NCI-H226 (cell line): Measurements from ENCODE around the gene HOXC9.

ENCODE experiments used
- DNase-seq: peaks from one replicate; pipeline ENCODE4 v3.0.0-alpha.2; 2015

HOXC9 gene

DNA sequence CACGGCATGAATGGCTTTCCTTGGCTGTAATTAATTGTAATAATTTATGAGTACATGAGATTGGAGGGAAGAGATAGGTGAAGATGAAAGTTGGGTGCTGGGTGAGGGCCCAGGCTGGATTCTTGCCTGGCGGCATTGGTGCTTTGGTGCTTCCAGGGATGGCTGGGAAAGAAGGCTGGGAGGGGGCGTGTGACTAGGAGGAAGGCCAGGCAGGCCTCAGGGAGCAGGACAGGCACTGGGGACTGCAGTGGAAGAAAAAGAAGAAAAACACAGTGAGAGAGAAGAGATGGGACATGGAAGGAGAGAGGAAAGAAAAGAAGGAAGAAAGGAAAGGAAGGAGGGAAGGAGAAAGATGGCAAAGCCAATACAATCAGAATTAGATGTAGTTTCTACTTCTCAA lies 3.7 kb downstream of the HOXC9 start:
- no peak for DNase-seq

DNA sequence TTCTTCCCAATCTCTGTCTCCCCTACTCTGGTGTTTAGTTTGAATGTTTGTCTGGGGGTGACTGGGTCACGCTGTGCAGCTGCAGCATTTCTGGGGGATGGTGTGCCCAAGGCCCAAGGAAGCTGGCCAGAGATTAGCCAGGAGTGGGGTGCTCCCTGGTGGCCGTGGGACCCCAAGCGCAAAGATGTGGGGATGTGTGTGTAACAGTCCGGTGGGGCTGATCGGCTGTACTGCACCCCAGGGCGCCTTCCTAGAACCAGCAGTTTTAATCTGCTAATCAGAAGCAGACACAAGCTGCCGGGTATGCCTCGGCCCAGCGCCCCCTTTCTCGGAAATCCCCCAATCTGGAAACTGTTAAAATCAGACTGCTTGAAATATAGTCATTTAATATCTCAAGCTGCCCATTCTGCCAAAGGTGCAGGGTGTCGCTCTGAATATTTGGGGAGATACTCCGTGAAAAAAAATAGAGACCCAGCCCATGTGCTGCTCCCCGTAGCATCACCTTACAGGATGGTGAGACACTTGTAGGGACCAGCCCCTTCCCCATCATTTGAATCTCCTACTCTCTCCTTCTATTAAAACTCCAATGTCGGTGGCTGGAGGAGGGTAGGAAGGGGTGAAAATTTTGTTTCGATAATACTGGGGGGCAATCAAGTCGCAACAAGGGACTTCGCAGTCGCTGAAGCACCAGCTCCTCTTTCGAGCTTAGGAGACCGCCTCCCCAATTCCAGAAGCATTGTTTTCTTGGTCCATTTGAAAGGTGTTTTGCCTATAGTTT lies 4.3 kb downstream of the HOXC9 start:
- DNase-seq: no peak

DNA sequence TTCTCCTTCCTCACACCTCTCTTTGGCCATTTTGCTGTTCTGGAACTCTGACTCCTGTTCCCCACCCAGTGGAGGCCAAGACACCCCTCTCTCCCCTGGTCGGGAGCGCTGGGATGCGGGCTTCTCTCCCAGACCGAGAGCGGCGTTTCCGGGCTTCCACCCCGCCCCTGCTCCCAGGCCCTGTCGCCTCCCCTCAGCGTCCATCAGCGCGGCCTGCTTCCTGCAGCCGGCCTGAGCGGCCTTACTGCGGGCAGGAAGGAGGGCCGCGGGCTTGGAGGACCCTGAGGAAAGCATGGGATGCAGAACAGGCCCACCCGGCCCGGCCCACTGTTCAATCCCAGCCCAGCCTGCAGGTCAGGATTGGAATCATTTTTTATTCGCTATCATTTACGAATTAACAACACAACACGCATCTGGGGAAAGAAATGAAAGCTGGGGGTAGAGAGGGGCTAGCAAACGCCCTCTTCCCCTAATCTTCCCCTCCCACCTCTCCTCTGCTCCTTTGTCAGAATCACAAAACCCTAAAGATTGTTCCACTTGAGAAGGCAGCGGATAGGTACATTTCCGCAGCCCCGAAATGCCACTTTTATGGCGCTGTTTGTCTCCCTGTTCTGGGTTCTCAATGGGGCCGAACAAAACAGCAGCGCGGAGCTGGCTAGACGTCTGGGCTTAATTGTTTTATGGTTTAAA lies 5.0 kb downstream of the HOXC9 start:
- no peak for DNase-seq

DNA sequence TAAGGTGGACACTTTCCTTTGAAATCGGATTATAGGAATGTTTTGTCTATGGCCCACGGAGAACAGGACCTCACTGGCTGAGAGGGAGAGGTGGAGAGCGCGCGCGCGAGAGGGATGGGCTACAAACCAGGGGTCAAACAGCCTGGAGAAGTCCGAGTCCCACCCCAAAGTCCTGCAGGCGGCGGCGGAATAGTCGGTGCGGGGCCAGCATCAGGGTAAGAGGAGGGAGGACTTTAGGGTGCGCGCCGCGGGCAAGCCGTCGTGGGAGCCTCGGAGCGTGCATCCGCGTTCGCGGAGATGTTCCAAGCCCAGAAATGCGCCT lies 5.5 kb downstream of the HOXC9 start:
- DNase-seq: no peak

DNA sequence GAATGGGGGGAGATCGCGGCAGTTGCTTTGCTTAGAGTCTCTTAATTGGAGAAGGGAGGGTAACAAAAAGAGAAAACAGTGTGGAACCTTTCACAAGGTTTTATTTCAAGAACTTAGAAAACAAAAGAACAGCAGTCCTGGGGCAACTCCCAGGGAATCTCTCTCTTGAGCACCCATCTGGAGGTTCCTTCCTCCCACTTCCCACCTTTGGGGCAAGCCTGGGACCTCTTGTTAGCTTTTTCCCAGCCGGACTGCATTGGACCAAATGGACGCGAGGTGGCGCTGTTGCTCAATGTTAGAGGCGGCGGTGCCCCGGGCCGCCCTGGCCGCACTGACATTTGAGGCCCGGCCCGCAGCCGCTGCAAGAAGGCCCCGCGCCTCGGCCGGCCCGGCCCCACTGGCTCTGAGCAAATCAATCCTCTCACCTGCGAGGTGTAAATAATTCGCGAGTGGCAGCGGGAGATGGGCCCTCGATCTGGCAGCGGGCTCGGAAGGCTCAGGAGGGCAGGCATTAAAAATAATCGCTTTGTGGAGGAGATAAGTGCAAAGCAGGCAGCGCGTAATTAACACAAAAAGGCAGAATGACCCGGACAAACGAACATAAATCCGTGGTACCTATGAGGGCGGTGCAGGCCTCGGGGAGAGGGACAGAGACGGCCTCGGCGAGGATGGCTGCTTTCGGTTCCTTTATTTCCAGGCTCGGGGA lies 6.0 kb downstream of the HOXC9 start:
- peak; percentile 72 for DNase-seq

DNA sequence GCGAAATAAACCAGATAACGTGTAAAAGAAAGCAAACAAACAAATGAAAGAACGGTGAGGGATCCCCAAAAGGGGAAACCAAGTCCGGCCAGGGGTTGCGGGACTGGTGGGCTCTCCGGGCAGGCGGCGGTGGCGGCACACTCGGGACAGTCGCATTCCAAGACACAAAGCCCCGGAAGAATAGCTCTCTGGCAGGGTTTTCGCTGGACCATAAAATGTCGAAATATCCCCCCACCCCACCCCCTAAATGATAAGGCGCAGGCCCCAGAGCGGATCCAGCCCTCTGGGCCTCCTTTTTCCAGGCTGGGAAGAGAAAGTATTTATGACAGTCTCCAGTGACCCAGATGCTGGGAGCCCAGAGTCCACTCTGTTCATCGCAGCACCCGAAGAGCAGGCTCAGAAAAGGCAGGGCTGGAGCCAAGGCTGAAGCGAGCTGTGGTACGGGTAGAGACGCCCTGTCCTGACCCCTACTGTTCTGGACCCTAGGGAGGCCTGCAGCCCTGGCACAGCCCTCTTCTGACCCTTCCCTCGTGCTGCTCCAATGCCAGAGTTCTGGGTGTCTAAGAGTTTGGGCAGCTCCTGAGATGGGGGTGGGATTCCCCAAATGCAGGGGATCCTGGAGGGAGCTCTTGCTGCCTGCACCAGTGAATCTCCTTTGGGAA lies 6.7 kb downstream of the HOXC9 start:
- DNase-seq: no peak

DNA sequence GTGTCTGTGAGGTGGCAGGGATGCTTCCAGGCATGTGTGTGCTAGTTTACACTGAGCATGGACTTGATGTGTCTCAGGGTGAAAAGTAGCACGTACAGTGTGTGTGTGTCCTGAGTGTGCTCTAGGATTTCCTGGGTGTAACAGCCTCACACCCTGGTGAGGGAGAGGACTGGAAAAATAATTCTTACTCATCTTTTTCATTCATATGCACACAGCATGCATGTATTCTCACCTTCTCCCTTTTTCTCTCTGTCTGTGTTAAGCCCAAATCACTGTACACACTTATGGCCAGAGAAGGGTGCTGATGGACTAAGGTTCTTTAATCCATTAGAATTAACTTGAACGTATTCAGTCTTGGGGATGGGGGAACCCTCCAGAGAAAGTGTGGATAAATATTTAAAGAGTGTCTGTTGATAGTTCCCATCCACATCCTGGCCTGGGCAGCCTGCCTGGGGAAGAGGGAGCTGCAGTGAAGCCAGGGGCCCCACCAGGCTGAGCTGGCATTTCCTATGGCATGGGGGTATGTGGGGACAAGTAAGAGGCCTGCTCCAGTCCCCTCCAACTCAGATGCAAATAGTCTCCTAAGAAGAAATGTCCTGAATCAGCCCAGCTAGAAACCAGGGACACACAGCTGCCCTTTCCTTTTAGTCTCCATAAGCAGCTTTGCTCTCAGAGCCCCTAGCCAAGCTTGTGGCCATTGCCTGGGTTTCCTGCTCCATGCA lies 7.7 kb downstream of the HOXC9 start:
- DNase-seq: no peak

DNA sequence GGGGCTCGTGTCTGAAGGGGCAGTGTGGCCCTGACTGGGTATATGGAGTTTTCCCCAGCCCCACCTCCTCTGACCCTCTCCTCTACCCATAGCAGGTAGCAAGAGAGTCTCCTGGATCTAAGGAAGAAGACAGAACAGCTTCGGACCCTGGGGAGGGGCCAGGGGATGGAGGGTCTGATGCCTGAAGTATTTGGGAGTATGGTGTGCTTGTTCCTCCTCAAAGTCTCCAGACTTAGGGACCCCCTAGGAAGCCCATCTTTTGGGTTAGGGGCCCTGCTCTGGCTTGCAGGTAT lies 8.2 kb downstream of the HOXC9 start:
- DNase-seq: no peak

DNA sequence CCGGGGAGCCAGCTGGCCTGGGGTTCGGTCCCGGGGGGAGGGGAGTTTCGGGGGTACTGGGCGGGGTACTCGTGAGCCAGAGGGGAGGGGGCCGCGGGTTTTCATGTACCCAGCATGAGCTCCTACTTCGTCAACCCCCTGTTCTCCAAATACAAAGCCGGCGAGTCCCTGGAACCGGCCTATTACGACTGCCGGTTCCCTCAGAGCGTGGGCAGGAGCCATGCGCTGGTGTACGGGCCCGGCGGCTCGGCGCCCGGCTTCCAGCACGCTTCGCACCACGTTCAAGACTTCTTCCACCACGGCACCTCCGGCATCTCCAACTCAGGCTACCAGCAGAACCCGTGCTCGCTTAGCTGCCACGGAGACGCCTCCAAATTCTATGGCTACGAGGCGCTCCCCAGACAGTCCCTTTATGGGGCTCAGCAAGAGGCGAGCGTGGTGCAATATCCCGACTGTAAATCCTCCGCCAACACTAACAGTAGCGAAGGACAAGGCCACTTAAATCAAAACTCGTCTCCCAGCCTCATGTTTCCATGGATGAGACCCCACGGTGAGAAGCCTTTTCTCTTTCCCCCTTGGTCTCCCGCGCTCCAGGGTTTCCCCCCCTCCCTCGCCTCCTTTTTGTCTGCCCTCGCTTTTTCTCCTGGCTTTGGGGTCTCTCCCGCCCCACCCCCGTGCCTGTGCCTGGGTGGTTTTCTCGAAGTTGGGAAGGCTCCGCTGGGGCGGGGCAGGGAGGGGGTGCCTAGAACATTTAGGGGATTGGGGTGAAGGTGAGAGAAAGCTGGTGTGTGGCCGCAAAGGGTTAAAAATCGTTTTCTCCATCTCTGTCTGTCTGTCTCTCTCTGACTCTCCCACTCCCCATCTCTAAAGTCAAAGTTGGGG lies 9.5 kb downstream of the HOXC9 start:
- DNase-seq: no peak

DNA sequence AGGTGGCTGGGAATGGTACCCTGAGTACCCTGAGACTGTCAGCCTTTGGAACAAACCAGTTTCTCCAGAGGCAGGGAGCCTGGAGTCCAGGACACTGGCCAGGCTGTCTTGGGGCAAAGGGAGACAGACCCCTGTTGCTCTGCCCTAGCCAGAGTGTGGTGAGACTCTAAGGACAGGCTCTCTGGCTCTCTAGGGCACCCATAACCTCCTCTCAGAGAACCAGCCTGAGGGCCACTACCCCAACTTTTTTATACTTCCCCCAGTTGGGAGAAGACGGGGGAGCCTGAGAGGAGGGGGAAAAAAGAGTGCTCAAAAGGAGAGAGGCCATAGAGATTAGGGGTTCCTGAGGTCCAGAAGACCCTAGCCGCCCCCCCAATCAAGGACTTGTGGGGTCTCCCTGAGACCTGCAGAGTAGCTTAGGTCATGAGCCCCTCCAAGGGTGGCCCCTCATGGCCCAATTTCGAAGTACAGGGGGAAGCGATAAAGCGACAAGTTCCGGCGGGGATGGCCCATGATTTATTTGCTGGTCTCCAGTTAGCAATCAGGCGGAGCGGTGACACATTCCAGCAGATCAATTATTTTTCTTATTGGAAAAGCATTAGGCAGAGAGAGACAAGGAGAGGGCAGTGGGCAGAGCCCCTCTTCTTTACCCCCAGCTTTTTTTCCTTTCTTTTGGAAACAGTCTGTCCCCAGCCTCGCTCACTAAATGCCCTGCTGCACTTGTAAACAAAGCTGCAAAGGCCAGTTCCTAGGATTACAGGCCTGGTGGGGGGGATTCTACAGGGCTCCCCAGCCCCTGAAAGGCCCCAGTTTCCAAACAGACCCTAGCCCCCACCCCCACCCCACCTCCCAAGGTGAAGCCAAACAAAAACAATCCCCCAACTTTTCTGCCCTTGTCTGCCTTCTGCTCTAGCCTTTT lies 10.4 kb downstream of the HOXC9 start:
- no peak for DNase-seq

DNA sequence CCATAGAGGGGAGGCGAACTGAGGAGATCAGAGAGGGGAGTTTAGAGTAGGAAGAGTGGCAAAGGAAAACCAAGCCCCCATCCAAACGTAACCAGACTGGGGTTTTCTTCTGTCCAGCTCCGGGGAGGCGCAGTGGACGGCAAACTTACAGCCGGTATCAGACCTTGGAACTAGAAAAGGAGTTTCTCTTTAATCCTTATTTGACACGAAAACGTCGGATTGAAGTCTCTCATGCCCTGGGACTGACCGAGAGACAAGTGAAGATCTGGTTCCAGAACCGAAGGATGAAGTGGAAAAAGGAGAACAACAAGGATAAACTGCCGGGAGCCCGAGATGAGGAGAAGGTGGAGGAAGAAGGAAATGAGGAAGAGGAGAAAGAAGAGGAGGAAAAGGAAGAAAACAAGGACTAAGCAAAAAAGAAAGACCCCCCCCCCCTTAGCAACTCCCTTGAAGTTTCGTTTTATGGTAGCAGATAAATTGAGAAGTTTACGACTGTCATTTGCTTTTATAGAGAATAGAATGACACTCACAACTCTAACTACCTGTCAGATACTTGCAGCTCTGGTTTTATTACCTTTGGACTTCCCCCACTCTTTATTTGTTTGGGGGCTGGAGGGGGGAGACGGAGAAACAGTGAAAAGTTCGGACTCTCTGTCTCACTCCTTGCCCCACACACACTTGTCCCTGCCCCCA lies 11.2 kb downstream of the HOXC9 start:
- DNase-seq: no peak

DNA sequence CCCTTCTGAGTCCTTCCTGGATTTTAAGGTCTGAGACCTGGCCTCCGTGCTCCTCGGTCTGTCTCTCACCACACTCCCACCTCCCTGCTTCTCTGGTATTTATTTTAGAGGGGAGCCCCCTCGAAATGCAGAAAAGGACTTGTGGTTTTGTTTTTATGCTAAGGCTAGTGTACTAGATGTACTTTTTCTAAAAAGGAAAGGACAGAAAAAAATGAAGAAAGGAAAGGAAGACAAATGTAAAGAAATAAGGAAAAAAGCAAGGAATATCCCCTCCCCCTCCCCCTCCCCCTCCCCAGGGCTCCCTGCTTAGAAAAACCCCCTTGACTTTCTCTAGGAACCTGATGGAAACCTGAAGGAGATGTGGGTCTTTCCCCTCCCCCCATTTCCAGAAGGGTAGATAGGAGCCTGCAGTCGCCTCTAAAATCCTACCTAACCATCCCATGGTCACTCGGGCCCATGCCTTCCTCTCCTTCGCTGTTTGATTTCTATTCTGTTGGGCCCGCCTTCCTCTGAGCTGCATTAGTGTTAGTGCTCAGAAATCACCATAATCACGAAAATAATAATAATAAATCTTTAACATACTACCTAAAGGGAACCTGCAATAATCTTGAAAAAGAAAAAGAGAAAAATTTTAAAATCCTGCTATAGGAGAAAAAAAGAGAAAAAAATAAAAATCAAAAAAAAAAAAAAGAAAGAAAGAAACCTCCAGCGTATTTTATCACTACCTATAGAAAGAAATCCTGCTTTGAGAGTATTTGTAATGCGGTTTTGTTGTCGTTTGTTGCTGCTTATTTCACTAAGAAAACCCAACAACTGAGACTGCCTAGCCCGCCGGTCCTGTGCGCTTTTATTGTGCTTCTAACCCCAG lies 11.9 kb downstream of the HOXC9 start:
- DNase-seq: no peak

DNA sequence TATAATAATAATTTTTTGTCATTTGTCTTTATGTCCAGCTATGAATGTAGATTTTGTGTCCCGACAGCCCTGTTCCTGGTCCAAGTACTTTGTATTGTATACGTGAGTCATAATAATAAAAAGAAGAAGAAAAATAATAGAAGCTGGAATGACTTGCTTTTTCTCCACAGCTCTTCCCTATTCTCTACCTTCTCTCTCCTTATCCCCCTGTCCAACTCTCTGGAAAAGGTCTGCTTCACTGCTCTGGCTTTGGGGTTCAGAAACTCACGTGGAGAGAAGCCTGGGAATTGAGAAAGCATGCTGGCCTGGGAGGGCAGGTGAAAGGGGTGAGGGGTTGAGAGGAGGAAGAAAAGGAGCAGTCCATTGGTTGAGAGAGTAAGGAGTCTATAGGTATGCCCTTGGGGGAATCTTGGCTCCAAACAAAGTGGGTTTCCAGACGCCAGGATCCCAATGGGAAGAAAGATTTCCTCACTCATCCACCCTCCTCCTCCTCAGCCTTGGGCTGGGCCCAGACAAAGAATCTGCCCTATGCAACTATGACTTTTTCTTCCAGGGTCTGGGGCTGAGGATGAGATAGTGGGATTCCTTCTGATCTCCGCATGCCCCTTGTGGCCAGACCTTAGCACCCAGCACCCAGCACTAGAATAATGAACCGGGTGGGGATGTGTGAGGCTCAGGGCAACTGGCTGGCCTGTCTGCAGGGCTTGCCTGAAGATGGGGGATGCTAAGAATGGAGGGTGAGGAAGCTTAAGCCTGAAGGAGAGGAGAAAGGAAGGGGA lies 12.9 kb downstream of the HOXC9 start:
- no peak for DNase-seq

DNA sequence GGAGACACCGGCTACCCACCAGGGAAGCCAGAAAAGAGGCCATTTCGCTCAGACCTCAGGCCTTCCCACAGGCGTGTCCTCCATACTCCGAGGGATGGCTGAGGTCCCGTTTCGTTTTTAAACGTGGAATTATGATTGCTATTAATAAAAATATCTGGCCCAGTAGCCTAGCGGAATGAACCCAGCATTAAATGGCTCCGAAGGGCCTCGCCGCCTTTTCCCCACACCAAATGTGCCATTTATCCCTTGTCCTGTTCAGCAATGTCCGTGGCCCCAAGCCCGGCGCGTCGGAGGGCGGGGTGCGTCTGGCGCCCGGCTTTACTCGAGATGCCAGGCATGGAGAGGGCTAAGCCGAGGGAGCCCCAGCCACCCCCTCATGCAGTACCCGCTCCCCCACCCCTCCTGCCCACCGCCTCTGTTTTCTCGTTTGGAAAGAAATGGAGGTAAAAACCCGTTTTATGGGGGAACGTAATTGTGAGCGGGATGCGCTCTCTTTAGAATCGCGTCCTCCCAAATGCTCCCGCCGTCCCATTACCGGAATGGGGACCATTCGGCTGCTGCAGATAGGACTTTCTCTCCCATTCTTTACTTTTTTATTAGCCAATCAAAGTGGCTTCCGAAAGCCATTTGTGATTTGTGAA lies 14.5 kb downstream of the HOXC9 start:
- DNase-seq: no peak

DNA sequence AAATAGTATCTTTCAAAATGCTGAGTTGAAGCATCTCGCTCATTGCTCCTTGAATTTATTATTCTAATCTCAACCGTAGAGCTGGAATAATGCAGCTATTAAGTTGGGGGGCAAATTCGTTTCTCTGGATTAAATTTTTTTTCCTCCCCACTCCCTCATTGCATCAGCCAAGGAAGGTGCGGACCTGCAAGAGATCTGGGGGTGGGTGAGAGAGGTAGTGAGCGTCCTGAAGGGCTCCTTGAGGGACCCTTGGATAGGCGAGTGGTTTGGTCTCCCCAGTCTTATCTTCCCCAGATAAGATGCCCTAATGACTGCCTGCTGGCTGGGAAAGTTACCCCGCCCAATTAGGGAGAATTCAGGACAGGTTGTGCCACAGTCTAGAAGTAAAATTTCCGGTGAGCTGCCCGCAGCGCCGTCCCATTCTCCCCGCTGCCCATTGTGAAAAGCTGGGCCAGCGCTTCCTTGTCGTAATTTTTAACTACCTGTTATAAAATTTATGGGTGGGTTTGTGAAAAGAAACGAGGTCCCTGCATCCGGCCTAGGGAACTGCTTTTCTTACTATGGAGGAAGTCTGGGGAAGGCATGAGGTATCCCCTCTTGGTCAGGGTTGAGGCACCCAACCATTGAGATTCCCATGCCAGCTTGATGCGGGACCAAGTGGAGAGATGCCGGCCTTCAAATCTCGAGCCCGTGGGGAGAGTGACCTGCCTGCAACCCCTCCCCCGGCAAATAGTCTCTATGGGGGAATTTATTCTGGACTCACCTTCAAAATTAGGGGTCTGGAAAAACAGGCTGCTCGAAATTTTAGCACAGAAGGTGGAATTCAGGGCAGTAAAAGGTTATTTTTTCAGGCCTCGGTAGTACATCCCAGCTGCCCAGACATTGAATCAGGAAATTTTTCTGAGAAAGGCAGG lies 15.3 kb downstream of the HOXC9 start:
- no peak for DNase-seq

DNA sequence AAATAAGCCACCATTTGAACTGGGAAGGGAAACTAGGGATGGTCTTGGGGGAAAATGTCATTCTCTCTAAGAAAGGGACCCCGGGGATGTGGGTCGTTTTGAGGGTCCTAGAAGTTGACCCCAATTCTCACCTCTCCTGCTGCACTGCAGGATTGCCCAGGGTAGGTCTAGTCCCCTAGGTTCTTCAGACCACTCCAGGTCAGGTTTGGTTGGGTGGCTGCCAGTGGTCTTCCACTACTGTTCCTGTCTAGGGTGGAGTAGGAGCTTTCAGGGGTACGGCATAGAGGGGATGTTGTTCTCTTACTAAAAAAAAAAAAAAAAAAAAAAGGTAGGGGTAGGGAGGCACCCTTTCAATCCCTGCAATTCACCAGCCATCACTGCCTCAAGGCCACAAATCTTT lies 16.1 kb downstream of the HOXC9 start:
- DNase-seq: no peak

DNA sequence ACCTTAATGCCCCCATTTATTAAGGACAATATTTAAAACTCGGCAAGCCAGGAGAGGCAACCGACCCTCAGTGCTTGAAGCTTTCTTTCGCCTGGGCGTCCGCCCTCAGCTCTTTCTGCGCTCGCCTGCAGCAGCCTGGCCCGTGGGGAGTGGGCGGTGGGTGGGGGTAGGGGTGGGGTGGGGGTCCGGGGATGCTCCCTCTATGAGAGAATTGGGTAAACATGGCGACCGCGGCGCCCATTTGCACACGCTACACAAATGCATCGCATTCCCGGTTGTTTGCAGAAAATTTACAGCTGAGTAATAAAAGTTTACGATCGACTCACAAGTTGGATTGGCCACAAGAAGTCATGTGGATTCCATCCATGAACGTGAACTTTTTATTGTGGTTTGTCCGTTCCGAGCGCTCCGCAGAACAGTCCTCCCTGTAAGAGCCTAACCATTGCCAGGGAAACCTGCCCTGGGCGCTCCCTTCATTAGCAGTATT lies 16.6 kb downstream of the HOXC9 start:
- DNase-seq: peak; percentile 78
